CD14-positive monocyte (primary cell): ENCODE measurements around the gene KCNN3. TPM values are rescaled to one million over a fixed set of nuclear protein-coding genes. Genes with fewer than 3 reads are reported as not detected.

Experiments
- DNase-seq, 3 donors: peaks; one replicate each; pipeline ENCODE4 v3.0.0-alpha.2; 2011 to 2022
- H2AFZ ChIP-seq: 2 replicates; pipeline ENCODE4 v1.6.0; 2012; ENCODE audit warnings: mild to moderate bottlenecking, low read depth, low read length, inconsistent platforms; ENCODE audit not compliant: insufficient read depth, poor library complexity, severe bottlenecking
- H3K27ac ChIP-seq, 2 donors: 1 replicate in 1 of 2; 2 replicates in 1 of 2; pipeline ENCODE4 v1.5.1; 2012 to 2013; ENCODE audit warnings: low read length in 2 of 2, control low read depth in 1 of 2, inconsistent platforms in 1 of 2, low read depth in 1 of 2, mild to moderate bottlenecking in 1 of 2
- H3K27me3 ChIP-seq, 2 donors: one replicate each; pipeline versions ENCODE4 v1.6.0 to v1.6.1; 2011 to 2013; ENCODE audit warnings: low read length in 2 of 2; ENCODE audit not compliant: control insufficient read depth in 2 of 2, insufficient read depth in 2 of 2
- H3K36me3 ChIP-seq, 2 donors: replicated peaks in 1 of 2; 1 replicate in 1 of 2; 2 replicates in 1 of 2; pipeline versions ENCODE4 v1.5.1 to v1.6.1; 2012 to 2013; ENCODE audit warnings: low read length in 2 of 2, control low read depth in 1 of 2, inconsistent platforms in 1 of 2, mild to moderate bottlenecking in 1 of 2; ENCODE audit not compliant: insufficient read depth in 2 of 2, control insufficient read depth in 1 of 2
- H3K4me1 ChIP-seq, 2 donors: 1 replicate in 1 of 2; 2 replicates in 1 of 2; pipeline versions ENCODE4 v1.5.1 to v1.6.1; 2012 to 2013; ENCODE audit warnings: low read length in 2 of 2, control low read depth in 1 of 2, inconsistent platforms in 1 of 2, mild to moderate bottlenecking in 1 of 2, moderate library complexity in 1 of 2; ENCODE audit not compliant: insufficient read depth in 2 of 2, control insufficient read depth in 1 of 2
- H3K4me2 ChIP-seq: replicated peaks from 2 replicates; pipeline ENCODE3; 2012; ENCODE audit warnings: low read length, moderate library complexity, mild to moderate bottlenecking; ENCODE audit not compliant: poor library complexity, severe bottlenecking; ENCODE audit errors: extremely low read depth
- H3K4me3 ChIP-seq, 3 experiments: fragments of 200-600 bp in 1 of 3; sonication (generic) in 1 of 3; replicated peaks in 1 of 3; 1 replicate in 2 of 3; 2 replicates in 1 of 3; pipeline ENCODE4 v1.5.1; 2011 to 2013; ENCODE audit warnings: low read length in 3 of 3, mild to moderate bottlenecking in 3 of 3, control low read depth in 2 of 3, low read depth in 2 of 3, inconsistent platforms in 1 of 3, moderate library complexity in 1 of 3
- H3K79me2 ChIP-seq: 2 replicates; pipeline ENCODE4 v1.6.0; 2012; ENCODE audit warnings: mild to moderate bottlenecking, control low read depth, inconsistent platforms, low read length, moderate library complexity; ENCODE audit not compliant: insufficient read depth
- H3K9ac ChIP-seq: 2 replicates; pipeline ENCODE4 v1.6.0; 2017; ENCODE audit warnings: low read length, mild to moderate bottlenecking; ENCODE audit not compliant: insufficient read depth, poor library complexity, severe bottlenecking
- H3K9me3 ChIP-seq, 2 donors: replicated peaks in 1 of 2; 1 replicate in 1 of 2; 2 replicates in 1 of 2; pipeline versions ENCODE4 v1.5.1 to v1.6.1; 2012 to 2013; ENCODE audit warnings: low read length in 2 of 2, control low read depth in 1 of 2; ENCODE audit not compliant: control insufficient read depth in 1 of 2, insufficient read depth in 1 of 2
- H4K20me1 ChIP-seq: 2 replicates; pipeline ENCODE4 v1.6.0; 2012; ENCODE audit warnings: mild to moderate bottlenecking, low read length, control low read depth, moderate library complexity; ENCODE audit not compliant: insufficient read depth
- H3K27ac Mint-ChIP-seq, 7 donors: one replicate each; pipeline ENCODE4 v1.8.0; 2020; ENCODE audit warnings: mild to moderate bottlenecking in 7 of 7, mixed read lengths in 7 of 7, moderate library complexity in 6 of 7, inconsistent platforms in 2 of 7
- H3K27me3 Mint-ChIP-seq, 3 donors: one replicate each; pipeline ENCODE4 v1.8.0; 2021 to 2022; ENCODE audit warnings: low read depth in 3 of 3, mild to moderate bottlenecking in 3 of 3, mixed read lengths in 3 of 3, moderate library complexity in 3 of 3, inconsistent platforms in 1 of 3
- H3K36me3 Mint-ChIP-seq, 2 donors: one replicate each; pipeline ENCODE4 v1.8.0; 2020; ENCODE audit warnings: mixed read lengths in 2 of 2, inconsistent platforms in 1 of 2, mild to moderate bottlenecking in 1 of 2
- H3K4me1 Mint-ChIP-seq: one replicate; pipeline ENCODE4 v1.8.0; 2020; ENCODE audit warnings: mild to moderate bottlenecking, mixed read lengths
- H3K4me3 Mint-ChIP-seq, 2 donors: one replicate each; pipeline ENCODE4 v1.8.0; 2020; ENCODE audit warnings: mild to moderate bottlenecking in 2 of 2, mixed read lengths in 2 of 2, moderate library complexity in 1 of 2
- H3K9me3 Mint-ChIP-seq, 7 donors: one replicate each; pipeline ENCODE4 v1.8.0; 2020 to 2022; ENCODE audit warnings: mixed read lengths in 7 of 7, mild to moderate bottlenecking in 6 of 7, moderate library complexity in 6 of 7, inconsistent platforms in 2 of 7
- WGBS: methylation state at CpG from one replicate; pipeline ENCODE4 v1.1.5; 2013; ENCODE audit warnings: missing lambda C conversion rate; ENCODE audit not compliant: insufficient coverage; 5-methylcytosine and 5-hydroxymethylcytosine counted together
- intact Hi-C, 2 donors: fragments of 100-400 bp; cut with micrococcal nuclease; formaldehyde crosslinking; loops; one replicate each; pipeline versions ENCODE4 v1.15.0 to v1.15.1; 2023
- polyA plus RNA-seq, 3 donors: library from polyadenylated mRNA; depleted of rRNA in 1 of 3; unstranded in 2 of 3; stranded (reverse) in 1 of 3; fragments of 300-500 nt in 2 of 3; fragments of >200 nt in 1 of 3; fragmentation: Illumina TruSeq in 2 of 3; gene quantifications; 1 replicate in 2 of 3; 2 replicates in 1 of 3; pipeline ENCODE4 v1.2.3, GENCODE V29; 2012 to 2021
- TF ChIP-seq, protein P1 (sequence below): fragments of 200-600 bp; IDR thresholded peaks from one replicate; pipeline ENCODE4 v1.8.0; 2022; ENCODE audit warnings: antibody characterized with exemption, mild to moderate bottlenecking

Gene KCNN3
- polyA plus RNA-seq, 3 donors: not detected

DNA sequence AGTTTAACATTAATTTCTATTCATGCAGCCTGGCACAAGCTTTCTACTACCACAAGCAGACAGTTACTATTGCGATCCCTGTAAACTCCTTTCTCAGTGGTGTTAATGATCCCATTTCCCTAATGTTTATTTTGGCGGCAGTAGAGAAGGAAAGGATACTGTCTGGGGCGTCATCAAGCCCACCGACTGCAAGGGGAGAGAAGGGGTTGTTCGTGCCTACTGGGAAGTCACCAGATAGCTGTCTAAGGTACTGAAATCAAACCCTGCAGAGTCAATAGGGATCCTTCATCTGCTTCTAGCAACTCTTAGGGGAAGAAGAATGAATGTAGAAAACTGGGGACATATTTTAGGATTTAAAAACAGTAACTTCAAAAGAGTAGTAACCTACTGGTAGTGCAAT is 166.9 kb downstream of the KCNN3 start:
- no peaks in the 10 kb centered on the region for H4K20me1 ChIP-seq
- H3K4me3 ChIP-seq: no peak overlapping the region
- Mint-ChIP-seq H3K4me3 (peak overlapping the region in 1 of 2 donors; percentile 17), H3K9me3 (peaks cover 0 to 3% (median 0%) of the 10 kb centered on the region in 7 donors), H3K27ac (no peak overlapping the region), H3K27me3 (peaks cover 0 to 10% (median 0%) of the 10 kb centered on the region in 3 donors), H3K36me3 (no peaks in the 10 kb centered on the region), H3K4me1 (peaks cover 5% of the 10 kb centered on the region)
- no peak for DNase-seq
- no peak overlapping the region for H2AFZ ChIP-seq
- WGBS: no CpG with 5 or more reads among the region's 5 CpGs
- no peaks in the 10 kb centered on the region for H3K79me2 ChIP-seq
- intact Hi-C loops: no loop called here
- no peak overlapping the region for H3K4me2 ChIP-seq
- no peak overlapping the region for H3K9ac ChIP-seq
- H3K9me3 ChIP-seq: no peaks in the 10 kb centered on the region
- no peak overlapping the region for H3K27ac ChIP-seq
- no peaks in the 10 kb centered on the region for H3K36me3 ChIP-seq
- peaks cover 3 to 7% of the 10 kb centered on the region in 2 donors for H3K4me1 ChIP-seq
- TF ChIP-seq, protein P1, sequence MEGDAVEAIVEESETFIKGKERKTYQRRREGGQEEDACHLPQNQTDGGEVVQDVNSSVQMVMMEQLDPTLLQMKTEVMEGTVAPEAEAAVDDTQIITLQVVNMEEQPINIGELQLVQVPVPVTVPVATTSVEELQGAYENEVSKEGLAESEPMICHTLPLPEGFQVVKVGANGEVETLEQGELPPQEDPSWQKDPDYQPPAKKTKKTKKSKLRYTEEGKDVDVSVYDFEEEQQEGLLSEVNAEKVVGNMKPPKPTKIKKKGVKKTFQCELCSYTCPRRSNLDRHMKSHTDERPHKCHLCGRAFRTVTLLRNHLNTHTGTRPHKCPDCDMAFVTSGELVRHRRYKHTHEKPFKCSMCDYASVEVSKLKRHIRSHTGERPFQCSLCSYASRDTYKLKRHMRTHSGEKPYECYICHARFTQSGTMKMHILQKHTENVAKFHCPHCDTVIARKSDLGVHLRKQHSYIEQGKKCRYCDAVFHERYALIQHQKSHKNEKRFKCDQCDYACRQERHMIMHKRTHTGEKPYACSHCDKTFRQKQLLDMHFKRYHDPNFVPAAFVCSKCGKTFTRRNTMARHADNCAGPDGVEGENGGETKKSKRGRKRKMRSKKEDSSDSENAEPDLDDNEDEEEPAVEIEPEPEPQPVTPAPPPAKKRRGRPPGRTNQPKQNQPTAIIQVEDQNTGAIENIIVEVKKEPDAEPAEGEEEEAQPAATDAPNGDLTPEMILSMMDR: no peak
- H3K27me3 ChIP-seq: peaks cover 2 to 5% of the 10 kb centered on the region in 2 donors

DNA sequence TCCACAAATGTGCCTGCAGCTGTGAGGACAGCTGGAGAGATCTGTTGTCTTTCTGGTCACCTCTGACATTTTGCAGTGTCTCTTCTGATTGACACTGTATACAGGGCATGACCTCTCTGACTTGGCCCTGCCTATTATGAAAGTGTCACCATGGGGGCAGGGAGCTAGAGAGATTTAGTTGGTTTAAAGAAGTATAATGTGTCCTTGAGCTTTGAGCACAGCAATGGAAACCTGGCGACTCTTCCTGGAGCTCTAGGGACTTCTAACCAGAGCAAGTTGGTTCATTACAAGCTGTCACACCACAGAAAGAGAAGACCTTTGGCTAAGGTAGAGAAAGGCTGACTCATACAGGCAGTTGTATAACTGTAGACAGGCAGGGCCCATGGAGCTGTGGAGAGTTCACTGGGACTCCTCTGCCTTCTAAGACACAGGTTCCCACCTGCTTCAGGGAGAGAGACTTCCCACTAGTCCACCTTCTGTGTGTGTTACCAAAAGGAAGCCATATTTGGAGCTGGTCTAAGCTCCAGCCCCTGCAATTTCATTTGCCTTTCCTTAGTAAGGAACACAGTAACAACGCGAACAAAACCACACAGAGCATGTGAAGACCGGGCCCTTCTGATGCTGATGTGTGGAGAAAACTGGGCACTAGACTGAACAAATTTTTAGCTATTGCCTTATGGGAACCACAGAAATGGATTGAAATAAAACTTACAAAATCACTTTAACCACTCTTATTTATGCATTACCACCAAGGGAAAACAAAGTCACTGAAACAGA is 171.6 kb downstream of the KCNN3 start:
- WGBS: 93% methylated on average over 3 of the region's 4 CpGs
- no peak overlapping the region for H3K9ac ChIP-seq
- Mint-ChIP-seq H3K4me3 (no peak overlapping the region), H3K4me1 (peaks cover 21% of the 10 kb centered on the region), H3K27me3 (peaks cover 0 to 5% (median 0%) of the 10 kb centered on the region in 3 donors), H3K9me3 (no peaks in the 10 kb centered on the region), H3K36me3 (no peaks in the 10 kb centered on the region), H3K27ac (peak overlapping the region in 1 of 7 donors; percentile 56)
- no peak overlapping the region for H2AFZ ChIP-seq
- intact Hi-C loops: loop anchor here in 1 of 2 donors (10.0 kb wide), 1 partner anchor 56 kb away; no protein-coding TSS in a partner anchor
- no peak overlapping the region for H3K27ac ChIP-seq
- no peaks in the 10 kb centered on the region for H3K79me2 ChIP-seq
- peaks cover 0 to 4% of the 10 kb centered on the region in 2 donors for H3K27me3 ChIP-seq
- TF ChIP-seq, protein P1: no peak
- H3K4me2 ChIP-seq: no peak overlapping the region
- peaks cover 15 to 25% of the 10 kb centered on the region in 2 donors for H3K4me1 ChIP-seq
- no peaks in the 10 kb centered on the region for H3K9me3 ChIP-seq
- no peak overlapping the region for H3K4me3 ChIP-seq
- no peaks in the 10 kb centered on the region for H4K20me1 ChIP-seq
- no peaks in the 10 kb centered on the region for H3K36me3 ChIP-seq
- no peak for DNase-seq
